ENCODE results near the gene FAM187B. TPM values are rescaled to one million over a fixed set of nuclear protein-coding genes. Genes with fewer than 3 reads are reported as not detected.
A peak's percentile ranks its signal among the peaks of the same experiment; 100 is the strongest.

Gene FAM187B
- total RNA-seq, 1 experiment from 2014 or later, result not detected

DNA sequence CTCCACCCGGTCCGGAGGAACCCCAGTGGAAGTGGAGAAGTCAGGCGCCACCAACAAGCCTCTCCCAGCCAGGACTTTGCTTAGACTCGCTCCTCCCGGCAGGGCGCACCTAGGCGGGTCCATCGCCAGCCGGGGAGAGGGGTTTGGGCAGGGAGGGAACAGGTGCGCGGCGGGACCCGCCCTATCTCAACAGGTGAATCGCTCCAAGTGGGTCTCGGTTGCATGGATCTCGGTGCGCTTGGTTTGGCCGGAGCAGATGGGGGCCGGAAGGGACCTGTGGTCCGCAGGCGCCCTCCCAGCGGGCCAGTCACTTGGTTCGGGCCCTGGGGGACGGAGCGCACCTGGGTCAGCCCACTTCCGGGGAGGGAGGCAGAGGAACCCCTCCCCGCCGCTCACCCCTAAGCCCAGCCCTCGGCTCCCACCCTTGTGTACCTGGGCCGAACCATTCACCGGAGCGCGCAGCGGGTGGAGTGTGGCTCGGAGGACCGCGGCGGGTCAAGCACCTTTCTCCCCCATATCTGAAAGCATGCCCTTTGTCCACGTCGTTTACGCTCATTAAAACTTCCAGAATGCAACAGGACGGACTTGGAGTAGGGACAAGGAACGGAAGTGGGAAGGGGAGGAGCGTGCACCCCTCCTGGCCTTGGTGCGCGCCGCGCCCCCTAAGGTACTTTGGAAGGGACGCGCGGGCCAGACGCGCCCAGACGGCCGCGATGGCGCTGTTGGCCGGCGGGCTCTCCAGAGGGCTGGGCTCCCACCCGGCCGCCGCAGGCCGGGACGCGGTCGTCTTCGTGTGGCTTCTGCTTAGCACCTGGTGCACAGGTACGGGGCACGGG is 20.0 kb upstream of the FAM187B start, which contains the start of gene LSR (continued):
- peak; percentile 99 for TF ChIP-seq POLR2A (IDR thresholded peaks at IDR 0.05; ENCODE audit: borderline replicate concordance, extremely low read depth, insufficient read depth, insufficient read length)
- no peak for TF ChIP-seq FOSL1 (IDR thresholded peaks at IDR 0.05; ENCODE audit: low read depth)
- no peak for TF ChIP-seq ZNF274 (IDR thresholded peaks at IDR 0.05; ENCODE audit: low read depth, low read length)
- peak; percentile 89 for TF ChIP-seq SP1 (IDR thresholded peaks at IDR 0.05; ENCODE audit: low read depth)
- no peak; the same call in 1 of the 2 replicates for TF ChIP-seq ELF1 (IDR thresholded peaks at IDR 0.05; ENCODE audit: borderline replicate concordance, low read depth)

DNA sequence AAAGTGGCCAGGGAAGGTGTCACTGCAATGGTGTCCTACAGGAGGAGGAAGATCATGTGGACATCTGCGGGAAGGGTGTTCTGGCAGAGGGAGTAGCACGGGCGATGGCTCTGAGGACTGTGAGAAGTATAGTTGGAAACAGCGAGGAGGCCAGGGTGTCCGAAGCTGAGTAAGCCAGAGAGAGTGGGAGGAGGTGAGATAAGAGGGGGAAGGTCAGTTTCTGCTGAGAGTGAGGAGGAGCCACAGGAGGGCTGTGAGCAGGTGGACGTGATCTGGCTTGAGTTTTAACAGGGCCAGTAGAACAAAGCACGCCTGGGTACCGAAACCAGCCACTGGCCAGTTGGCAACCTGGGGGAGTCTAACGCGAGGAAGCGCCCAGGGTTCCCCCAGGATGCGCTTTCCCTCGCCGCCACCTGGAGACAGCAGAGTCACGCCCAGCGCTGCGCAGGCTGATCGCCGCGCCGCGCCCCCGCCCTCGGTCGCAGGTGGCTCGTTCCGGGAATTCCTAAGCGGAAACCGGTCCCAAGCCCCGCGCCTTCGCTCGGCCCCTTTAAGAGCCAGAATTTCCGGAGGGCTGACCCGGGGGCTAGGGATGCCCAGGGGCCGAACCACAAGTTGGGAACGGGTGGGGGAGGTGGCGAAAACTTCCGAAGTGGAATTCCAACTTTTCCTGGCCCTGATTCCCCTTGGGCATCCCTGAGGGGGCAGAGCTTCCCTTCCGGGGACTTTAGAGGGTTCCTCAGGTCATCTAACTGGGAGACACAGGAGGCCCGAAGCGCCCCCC is 19.2 kb upstream of the FAM187B start:
- Histone ChIP-seq H2AFZ (ENCODE audit: low read depth, low read length, poor library complexity, severe bottlenecking) (no peak overlapping the region), H3K27ac (ENCODE audit: low read depth, low read length) (peak overlapping the region; percentile 98), H3K79me2 (ENCODE audit: insufficient read depth, low read length) (peaks cover 37% of the 10 kb centered on the region), H3K9me3 (ENCODE audit: control insufficient read depth in 1 of 2, insufficient read depth in 1 of 2, low read depth in 1 of 2, low read length in 2 of 2) (0 out of 4 replicates have a peak, but pooled peaks cover 0 to 5% of the 10 kb centered on the region in 2 experiments), H3K9me2 (ENCODE audit: insufficient read depth) (no peaks in the 10 kb centered on the region), H3K4me2 (ENCODE audit: low read length) (peak overlapping the region; percentile 93), H3K4me3 (replicated peaks in 1 of 2; ENCODE audit: low read depth in 1 of 2, low read length in 2 of 2) (peak overlapping the region; percentile 98 to 99), H4K20me1 (ENCODE audit: insufficient read depth) (peaks cover 4% of the 10 kb centered on the region; the same call in 1 of the 2 replicates), H3K27me3 (ENCODE audit: insufficient read depth, low read length) (no peaks in the 10 kb centered on the region), H3K9ac (ENCODE audit: low read length) (peak overlapping the region; percentile 93), H3K4me1 (ENCODE audit: control insufficient read depth in 1 of 2, insufficient read depth in 2 of 2, low read length in 2 of 2) (peaks cover 10 to 26% of the 10 kb centered on the region in 2 experiments), H3K36me3 (ENCODE audit: control insufficient read depth in 1 of 2, insufficient read depth in 2 of 2, low read length in 2 of 2) (peaks cover 7 to 17% of the 10 kb centered on the region in 2 experiments; a peak in 3 of 4 replicates)
- DNase-seq (ENCODE audit: low read depth, low spot score) (peak; percentile 95), ATAC-seq (peak; percentile 75)
- ChIA-PET CTCF (interaction anchor here (1.5 kb wide), 1 partner anchor 106 kb away, joined by 4 read pairs; no protein-coding TSS in a partner anchor), POLR2A (interaction anchor here (1.0 kb wide), 1 partner anchor 761 kb away, joined by 3 read pairs; the partner anchor contains the start of gene SYNE4), RAD21 (ENCODE audit: low non-redundant PET in 1 of 2, low total read pairs in 2 of 2, uncharacterized antibody in 2 of 2, unreplicated experiment in 2 of 2) (no interaction called here)
- BruUV-seq (replicated peaks), result no TSS peak
- intact Hi-C loops (cut with micrococcal nuclease), result loop anchor here (5.0 kb wide), 2 partner anchors 85 to 180 kb away; no protein-coding TSS in a partner anchor
- TF ChIP-seq CEBPB (IDR thresholded peaks at IDR 0.05; ENCODE audit: low read depth) (no peak), CBX3 (IDR thresholded peaks at IDR 0.05; ENCODE audit: low read depth) (peak; percentile 8; the same call in 1 of the 2 replicates), ZBTB33 (IDR thresholded peaks at IDR 0.05; ENCODE audit: extremely low read depth, insufficient replicate concordance, low read length) (no peak), FOSL1 (IDR thresholded peaks at IDR 0.05; ENCODE audit: low read depth) (no peak), RAD21 (IDR thresholded peaks at IDR 0.05; ENCODE audit: low read depth) (peak; percentile 74), JUND (IDR thresholded peaks at IDR 0.05) (no peak; the same call in 1 of the 2 replicates), YY1 (IDR thresholded peaks at IDR 0.05; ENCODE audit: extremely low read depth, insufficient replicate concordance, low read depth, low read length) (no peak), ELF1 (IDR thresholded peaks at IDR 0.05; ENCODE audit: borderline replicate concordance, low read depth) (no peak; the same call in 1 of the 2 replicates), ZNF274 (IDR thresholded peaks at IDR 0.05; ENCODE audit: low read depth, low read length) (no peak), EGR1 (IDR thresholded peaks at IDR 0.05; ENCODE audit: low read depth) (peak; percentile 89), ZFX (IDR thresholded peaks at IDR 0.05) (no peak), MAX (IDR thresholded peaks at IDR 0.05) (peak; percentile 81), TCF7L2 (IDR thresholded peaks at IDR 0.05; ENCODE audit: borderline replicate concordance, extremely low read depth, insufficient read depth, insufficient read length) (no peak)
- TF ChIP-seq, protein P1, sequence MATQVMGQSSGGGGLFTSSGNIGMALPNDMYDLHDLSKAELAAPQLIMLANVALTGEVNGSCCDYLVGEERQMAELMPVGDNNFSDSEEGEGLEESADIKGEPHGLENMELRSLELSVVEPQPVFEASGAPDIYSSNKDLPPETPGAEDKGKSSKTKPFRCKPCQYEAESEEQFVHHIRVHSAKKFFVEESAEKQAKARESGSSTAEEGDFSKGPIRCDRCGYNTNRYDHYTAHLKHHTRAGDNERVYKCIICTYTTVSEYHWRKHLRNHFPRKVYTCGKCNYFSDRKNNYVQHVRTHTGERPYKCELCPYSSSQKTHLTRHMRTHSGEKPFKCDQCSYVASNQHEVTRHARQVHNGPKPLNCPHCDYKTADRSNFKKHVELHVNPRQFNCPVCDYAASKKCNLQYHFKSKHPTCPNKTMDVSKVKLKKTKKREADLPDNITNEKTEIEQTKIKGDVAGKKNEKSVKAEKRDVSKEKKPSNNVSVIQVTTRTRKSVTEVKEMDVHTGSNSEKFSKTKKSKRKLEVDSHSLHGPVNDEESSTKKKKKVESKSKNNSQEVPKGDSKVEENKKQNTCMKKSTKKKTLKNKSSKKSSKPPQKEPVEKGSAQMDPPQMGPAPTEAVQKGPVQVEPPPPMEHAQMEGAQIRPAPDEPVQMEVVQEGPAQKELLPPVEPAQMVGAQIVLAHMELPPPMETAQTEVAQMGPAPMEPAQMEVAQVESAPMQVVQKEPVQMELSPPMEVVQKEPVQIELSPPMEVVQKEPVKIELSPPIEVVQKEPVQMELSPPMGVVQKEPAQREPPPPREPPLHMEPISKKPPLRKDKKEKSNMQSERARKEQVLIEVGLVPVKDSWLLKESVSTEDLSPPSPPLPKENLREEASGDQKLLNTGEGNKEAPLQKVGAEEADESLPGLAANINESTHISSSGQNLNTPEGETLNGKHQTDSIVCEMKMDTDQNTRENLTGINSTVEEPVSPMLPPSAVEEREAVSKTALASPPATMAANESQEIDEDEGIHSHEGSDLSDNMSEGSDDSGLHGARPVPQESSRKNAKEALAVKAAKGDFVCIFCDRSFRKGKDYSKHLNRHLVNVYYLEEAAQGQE (IDR thresholded peaks at IDR 0.05; ENCODE audit: low read depth), result no peak

Measured in HCT116 (cell line).